Cerebellar cortex (tissue), 1 donor: Measurements from ENCODE around the gene FES.
"Not testable (repeated sequence)": the region's sequence is repeated elsewhere in the genome, so short reads cannot be mapped to it uniquely, and the experiment has no call there.

ENCODE experiments used
- DNase-seq: peaks from one replicate; pipeline ENCODE4 v3.0.0-alpha.2; 2015; ENCODE audit warnings: low spot score

Gene FES

DNA sequence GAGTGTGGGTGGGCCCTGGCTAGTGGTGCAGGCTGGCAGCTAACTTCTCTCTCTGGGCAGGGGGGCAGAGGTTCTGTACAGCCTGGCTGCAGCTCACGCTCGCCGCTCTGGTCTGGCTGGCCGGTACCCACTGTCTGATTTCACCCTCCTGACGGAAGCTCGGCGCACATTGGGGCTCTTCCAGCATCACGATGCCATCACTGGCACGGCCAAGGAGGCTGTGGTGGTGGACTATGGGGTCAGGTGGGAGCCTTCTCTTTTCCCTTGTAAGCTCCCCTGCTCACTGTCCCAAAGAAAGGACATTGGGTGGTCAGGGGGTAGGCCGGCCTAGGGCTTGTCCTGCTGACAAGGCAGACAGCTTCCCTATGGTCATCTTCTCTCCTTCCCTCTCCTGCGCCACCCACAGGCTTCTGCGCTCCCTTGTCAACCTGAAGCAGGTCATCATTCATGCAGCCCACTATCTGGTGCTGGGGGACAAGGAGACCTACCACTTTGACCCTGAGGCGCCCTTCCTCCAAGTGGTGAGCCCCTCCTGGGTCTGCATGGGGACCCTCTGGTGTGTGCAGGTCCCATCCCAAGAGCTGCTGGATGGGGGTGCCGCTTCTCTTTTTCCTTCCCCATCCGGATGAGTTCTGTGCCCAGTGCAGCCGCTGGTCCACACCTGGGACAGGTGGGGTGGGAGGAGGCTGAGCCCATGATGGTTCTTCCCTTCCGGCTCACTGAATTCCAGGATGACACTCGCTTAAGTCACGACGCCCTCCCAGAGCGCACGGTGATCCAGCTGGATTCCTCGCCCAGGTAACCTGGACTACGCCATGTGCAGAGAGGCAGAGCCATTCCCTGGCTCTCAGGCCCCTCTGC lies 26.4 kb downstream of the FES start:
- no peak for DNase-seq

DNA sequence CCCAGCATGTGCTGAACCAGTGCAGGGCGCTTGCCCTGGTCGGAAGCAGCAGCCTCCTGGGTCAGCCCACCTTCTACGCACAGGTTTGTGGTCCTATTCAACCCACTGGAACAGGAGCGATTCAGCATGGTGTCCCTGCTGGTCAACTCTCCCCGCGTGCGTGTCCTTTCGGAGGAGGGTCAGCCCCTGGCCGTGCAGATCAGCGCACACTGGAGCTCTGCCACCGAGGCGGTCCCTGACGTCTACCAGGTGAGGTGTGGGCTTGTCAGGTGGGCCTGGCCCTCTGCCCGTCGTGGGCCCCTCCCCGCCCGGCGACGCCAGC lies 27.0 kb downstream of the FES start:
- DNase-seq = no peak

DNA sequence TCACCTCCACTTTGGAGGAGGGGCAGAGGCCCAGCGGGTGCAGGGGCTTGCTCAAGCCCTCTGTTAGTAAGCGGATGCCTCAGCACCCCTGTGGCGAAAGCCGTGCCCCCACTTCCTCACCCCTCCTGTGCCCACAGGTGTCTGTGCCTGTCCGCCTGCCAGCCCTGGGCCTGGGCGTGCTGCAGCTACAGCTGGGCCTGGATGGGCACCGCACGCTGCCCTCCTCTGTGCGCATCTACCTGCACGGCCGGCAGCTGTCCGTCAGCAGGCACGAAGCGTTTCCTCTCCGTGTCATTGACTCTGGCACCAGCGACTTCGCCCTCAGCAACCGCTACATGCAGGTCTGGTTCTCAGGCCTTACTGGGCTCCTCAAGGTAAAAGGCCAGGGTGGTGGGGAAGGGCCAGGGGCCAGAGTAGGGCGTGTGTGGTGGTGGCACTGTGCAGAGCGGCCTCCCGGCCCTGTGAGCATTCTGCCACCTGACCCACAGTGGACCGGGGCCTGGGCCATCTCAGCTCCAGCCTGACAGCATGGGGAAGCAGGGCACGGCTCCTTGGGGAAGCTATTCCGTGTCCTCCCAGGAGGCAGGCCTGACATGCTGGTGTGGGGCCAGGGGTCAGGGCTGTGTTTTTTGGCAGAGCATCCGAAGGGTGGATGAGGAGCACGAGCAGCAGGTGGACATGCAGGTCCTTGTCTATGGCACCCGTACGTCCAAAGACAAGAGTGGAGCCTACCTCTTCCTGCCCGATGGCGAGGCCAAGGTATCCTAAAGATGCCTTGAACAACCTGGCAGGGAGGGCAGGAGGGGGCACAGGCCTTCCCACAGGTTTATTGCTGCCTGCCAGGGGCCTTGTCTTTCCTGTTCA lies 27.8 kb downstream of the FES start:
- no peak for DNase-seq

DNA sequence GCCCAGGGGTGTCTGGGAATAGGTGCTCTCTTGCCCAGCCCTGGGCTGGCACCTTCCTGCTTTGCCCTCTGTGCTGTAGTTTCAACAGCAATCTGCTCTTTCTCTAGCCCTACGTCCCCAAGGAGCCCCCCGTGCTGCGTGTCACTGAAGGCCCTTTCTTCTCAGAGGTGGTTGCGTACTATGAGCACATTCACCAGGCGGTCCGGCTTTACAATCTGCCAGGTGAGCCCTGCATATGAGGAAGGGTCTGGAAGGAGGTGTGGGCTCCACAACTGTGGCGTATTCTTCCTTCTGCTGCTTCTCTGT lies 28.4 kb downstream of the FES start:
- no peak for DNase-seq

DNA sequence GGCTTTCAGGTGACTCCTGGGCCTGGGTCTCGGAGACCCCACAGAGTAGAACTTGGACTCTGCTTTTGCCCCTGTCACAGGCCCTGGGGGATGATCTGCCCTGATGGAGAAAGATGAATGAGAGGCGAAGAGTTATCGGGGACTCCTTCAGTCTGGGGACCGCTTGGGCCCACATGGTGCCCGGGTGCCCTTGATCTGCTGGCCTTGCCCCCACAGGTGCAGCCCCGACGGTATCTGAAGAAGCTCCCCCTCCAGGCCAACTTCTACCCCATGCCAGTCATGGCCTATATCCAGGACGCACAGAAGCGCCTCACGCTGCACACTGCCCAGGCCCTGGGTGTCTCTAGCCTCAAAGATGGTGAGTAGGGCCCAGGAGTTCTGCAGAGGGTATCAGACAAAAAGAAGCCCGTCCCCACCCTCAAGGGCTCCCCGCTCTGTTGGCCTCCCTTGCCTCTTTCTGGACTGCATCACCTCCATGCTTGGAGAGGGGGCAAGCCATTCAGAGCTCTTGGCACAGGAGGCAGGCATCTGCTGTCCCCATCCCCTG lies 29.2 kb downstream of the FES start:
- no peak for DNase-seq

DNA sequence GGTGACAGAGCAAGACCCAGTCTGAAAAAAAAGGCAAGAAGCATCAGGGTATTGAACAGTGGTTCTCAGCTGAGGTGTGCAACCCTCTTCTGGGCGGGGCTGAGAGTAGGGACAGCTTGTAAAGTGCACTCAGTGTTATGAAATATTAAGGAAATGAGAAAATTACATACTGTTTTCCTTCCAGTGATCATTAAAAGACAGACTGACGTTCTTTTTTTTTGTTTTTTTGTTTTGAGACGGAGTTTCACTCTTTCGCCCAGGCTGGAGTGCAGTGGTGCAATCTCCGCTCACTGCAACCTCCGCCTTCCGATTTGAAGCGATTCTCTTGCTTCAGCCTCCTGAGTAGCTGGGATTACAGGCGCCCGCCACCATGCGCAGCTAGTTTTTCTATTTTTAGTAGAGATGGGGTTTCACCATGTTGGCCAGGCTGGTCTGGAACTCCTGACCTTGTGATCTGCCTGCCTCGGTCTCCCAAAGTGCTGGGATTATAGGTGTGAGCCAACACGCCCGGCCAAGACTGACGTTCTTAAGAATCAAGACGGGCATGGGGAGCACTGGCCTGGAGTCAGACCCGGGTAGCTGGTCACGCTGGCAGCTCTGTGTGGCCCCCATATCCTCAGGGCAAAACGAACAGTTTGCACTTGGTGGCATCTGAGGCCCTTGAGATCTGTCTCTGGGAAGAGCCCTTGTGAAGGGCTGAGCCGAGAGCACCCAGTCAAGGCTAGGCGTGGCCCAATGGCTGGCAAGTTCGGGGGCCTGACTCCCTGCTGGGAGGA lies 30.2 kb downstream of the FES start:
- DNase-seq = no peak

DNA sequence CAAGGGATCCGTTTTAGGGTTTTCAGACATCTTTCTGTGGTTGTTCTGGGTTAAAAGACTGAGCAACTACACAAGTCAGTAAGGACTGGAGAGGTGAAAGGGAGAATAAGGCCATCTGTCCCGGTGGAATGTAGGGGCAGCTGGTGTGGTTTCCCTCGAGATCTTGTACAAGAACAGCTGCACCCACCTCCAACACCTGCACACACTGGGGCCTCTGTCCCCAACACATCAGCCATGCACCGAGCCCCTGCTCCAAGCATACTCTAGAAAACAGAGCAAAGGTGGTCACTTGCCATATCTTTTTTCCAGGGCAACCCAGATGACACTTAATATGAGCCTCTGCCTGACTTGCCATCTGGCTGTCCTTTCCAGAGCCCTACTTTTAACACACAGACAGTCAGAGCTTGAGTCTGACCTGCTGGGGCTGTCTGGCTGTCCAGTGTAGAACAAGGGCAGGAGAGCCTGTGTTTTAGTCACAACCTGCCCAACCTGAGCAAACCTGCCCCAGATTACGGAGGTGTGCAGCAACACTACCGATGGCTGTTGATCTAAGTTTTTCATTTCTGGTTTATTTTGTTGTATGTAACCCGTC lies 31.0 kb downstream of the FES start:
- no peak for DNase-seq

DNA sequence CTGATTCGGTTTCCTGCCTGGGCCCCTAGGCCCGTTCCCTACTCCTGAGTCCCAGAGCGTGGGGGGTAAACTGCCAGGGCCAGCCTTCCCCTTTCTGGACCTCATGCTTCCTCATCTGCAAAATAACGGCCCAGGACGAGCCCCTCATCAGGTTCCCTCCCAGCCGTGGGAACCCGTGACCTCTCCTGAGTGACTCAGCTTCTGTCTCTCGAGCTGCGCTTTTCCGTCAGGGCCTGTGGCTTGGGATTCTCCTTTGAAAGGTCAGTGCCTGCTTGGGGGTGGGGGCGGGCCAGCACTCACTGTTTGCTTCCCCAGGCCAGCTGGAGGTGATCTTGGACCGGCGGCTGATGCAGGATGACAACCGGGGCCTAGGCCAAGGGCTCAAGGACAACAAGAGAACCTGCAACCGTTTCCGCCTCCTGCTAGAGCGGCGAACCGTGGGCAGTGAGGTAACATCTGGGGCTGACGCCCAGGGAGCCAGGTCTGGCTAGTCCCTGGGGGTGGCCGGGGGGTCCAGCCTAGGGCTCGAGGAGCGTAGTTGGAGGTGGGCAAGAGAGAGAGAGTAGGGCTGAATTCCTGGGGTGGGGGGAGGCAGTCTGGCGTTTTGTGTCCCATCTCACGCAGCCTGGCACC lies 31.6 kb downstream of the FES start:
- no peak for DNase-seq

DNA sequence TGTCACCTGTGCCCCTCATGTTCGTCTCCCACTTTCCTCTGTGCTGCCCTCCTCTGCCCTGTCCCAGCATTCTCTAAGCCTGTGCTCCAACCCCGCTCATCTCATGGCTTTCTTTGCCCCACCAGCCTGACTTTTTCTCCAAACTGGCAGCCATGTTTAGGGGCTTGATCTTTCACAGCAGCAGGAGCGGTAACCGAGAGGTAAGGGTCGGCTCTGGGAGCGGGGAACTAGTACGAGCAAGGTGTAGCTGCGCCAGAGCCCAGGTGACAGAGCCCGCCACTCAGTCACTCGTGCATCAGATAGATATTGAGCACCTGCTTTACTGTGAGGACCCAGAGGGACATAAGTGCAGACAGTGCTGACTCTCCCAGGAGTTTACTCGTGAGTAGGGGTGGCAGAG lies 32.2 kb downstream of the FES start:
- no peak for DNase-seq

DNA sequence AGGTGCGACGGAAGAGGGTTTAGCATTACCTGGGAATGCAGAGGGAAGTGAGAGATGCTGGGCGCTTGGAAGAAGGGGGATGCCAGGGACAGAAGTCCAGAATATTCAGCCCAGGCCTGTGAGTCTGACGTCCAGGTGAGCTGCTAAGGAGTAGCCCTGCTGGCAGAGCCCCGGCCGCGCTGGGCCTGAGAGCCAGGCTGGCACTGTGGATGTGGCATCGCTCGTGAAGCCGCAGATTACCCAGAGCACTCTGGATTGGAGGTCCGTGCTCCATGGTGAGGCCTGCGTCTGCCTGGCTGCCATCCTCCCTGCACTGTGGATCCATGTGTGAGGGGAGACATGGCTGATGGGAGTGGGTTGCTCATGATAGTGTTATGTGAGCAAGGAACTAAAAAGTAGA lies 33.3 kb downstream of the FES start:
- no peak for DNase-seq

DNA sequence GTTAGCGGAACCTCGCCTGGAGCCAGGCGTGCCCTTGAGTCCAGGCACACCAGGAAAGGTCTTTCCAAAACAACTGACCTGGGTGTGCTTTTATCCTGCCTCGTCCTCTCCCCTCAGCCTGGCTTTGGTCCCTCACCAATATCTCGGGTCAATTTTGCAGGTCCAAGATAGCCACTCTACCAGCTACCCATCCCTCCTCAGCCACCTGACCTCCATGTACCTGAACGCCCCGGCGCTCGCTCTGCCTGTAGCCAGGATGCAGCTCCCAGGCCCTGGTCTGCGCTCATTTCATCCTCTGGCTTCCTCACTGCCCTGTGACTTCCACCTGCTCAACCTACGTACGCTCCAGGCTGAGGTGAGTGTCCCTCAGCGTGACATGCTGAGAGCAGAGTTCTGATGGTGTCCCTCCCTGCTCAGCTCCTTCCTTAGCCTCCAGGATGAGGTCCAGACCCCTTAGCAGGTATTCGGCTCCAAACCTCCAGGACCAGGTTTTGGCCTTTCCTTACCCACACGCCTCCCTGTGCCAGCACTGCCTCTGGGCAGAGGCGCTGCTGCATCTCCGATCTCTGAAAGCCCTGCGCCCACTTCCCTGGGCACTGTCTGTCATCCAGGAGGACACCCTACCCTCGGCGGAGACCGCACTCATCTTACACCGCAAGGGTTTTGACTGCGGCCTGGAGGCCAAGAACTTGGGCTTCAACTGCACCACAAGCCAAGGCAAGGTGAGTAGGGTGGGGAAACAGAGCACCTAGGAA lies 33.9 kb downstream of the FES start:
- DNase-seq = no peak

DNA sequence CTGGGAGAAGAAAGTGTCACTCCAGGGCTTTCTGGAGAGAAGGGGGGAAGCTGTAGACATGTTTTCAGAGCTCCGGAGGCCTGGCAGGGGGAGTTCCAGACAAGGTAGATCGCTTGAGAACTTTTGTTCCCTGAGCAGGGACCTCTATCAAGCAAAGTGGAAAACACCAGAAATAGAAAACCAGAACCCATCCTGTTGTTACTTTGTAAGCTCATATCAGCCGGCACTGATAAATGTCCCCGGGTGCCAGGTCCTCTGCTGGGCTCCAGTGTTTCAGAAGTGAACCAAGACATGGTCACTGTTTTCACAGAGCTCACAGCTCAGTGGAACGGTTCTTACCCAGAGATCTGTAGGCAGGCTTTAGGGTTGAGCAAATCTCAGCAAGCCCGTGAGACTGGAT lies 34.5 kb downstream of the FES start:
- no peak for DNase-seq

DNA sequence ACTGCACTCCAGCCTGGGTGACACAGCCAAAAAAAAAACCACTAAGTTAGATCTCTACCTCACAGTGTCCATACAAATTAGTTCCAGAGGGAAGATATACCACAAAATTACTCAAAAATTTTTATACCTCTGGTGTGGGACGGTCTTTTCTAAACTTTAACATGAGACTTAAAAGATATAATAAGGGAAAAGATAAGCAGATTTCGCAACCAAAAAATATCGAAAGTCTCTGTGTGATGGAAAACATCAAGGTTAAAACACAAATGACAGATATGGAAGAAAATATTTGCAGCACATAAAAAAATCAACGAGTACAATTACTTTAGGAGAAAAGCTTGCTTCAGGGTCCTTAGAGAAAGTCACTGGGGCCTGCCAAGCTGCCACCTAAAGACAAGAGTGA lies 37.6 kb downstream of the FES start:
- DNase-seq = no peak

DNA sequence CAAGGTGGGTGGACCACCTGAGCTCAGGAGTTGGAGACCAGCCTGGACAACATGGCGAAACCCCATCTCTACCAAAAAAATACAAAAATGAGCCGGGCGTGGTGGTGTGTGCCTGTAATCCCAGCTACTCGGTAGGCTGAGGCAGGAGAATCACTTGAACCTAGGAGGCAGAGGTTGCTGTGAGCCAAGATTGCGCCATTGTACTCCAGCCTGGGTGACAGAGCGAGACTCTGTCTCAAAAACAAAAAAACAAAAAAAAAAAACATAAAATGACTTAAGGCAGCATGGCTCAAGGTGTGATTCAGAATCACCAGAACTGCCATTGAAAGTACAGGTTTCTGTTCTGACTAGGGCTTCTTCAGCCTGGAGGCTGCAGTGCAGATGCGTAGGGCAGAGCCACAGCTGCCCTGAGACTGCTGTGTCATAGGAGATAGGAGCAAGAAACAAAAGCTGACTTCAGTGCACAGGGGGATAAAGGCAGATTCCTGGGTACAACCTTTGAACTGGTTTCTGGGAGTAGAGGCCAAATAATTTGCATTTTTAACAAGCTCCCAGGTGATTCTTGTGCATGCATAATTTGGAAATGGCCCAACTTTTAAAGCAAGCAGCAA lies 38.5 kb downstream of the FES start:
- not testable (repeated sequence) for DNase-seq

DNA sequence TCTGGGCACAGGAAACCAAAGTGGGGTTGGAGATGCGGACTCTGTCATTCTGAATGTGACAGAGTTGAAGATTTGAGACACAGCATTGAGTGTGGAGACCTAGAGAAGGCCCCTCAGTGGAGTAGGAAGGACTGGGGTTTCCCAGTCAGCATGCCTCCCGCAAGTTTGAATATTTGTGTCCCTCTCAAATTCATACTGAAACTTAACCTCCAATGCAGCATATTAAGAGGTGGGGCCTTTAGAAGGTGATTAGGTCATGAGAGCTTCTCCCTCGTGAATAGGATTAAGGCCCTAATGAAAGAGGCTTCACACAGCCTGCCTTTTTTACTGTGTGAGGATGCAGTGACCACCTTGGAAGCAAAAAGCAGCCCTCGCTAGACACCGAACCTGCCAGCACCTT lies 40.1 kb downstream of the FES start:
- no peak for DNase-seq

DNA sequence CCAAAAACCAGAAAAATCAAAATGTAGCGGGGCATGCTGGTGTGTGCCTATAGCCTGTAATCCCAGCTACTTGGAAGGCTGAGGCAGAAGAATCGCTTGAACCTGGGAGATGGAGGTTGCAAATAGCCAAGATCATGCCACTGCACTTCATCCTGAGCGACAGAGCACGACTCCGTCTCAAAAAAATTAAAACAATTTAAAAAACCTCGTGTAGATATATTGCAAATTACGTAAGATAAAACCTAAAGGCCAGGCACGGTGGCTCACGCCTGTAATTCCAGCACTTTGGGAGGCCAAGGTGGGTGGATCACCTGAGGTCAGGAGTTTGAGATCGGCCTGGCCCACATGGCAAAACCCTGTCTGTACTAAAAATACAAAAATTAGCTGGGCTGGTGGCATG lies 42.5 kb downstream of the FES start:
- DNase-seq = not testable (repeated sequence)

DNA sequence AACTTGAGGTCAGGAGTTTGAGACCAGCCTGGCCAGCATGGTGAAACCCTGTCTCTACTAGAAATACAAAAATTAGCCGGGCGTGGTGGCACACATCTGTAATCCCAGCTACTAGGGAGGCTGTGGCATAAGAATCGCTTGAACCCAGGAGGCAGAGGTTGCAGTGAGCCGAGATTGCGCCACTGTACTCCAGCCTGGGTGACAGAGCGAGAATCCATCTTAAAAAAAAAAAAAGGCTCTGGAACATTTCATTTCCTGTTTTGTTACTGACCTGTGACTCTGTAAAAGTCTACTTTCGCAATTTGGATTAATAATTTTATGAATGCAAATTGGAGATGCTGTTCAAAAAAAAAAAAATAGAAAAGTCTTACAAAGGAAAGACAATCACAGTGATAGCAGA lies 43.8 kb downstream of the FES start:
- DNase-seq = not testable (repeated sequence)

DNA sequence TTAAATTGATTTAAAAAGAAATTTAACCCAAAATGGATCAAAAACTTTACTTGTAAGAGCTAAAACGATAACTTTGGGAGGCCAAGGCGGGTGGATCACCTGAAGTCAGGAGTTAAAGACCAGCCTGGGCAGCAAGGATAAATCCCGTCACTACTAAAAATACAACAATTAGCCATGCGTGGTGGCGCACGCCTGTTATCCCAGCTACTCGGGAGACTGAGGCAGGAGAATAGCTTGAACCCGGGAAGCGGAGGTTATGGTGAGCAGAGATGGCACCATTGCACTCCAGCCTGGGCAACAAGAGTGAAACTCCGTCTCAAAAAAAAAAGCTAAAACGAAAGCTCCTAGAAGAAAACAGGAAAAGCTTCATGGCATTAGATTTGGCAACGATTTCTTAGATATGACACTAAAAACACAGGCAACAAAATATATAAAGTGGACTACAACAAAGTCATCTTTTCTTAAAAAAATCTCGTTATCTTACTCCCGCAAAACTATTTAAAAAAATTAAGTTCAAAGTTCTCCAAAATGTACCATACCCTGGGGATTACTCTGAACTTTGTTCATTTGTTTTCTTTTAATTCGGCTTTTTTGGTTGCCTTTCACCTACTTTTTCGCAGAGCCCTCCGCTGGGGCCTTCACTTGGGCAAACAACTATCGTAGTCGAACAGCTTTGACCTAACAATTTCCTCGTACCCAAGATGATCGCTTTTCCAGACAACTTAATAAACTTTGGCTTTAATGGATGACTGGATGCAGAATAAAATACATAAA lies 45.1 kb downstream of the FES start:
- DNase-seq = no peak

DNA sequence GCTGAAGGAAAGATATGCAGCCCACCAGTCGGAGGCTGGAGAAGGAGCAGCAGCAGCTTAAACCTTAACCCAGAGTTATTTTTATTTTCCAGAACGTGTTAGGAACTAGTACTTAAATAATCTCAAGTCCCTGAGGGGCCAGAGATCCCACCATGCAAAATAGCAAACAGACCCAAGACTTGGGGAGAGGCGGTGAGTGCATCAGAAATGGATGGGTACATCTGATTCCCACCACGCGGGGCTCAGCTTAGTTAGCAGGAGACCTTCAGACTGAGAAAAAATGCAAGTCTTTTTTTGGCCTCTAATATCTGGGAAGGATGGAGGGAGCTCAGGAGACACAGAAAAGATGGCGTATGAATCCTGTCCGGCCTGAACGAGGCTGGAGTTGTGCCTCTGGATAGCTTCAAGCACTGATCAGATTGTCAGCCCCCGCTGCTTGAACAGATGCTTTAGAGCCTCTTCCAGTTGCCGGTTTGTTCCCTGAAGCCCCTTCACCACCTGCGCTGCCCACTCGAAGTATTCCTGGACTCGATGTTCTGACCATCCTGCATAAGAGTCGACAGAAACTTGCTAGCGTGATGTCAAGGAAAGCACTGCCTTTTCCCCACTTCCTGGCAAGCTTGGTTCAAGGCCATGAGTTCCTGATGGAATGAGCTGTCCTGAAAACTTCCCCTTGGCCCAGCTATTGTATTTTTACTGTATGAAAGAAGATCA lies 46.7 kb downstream of the FES start:
- DNase-seq = peak; percentile 35
